Measurements from ENCODE around the gene ADCYAP1R1.

The ADCYAP1R1 gene

DNA sequence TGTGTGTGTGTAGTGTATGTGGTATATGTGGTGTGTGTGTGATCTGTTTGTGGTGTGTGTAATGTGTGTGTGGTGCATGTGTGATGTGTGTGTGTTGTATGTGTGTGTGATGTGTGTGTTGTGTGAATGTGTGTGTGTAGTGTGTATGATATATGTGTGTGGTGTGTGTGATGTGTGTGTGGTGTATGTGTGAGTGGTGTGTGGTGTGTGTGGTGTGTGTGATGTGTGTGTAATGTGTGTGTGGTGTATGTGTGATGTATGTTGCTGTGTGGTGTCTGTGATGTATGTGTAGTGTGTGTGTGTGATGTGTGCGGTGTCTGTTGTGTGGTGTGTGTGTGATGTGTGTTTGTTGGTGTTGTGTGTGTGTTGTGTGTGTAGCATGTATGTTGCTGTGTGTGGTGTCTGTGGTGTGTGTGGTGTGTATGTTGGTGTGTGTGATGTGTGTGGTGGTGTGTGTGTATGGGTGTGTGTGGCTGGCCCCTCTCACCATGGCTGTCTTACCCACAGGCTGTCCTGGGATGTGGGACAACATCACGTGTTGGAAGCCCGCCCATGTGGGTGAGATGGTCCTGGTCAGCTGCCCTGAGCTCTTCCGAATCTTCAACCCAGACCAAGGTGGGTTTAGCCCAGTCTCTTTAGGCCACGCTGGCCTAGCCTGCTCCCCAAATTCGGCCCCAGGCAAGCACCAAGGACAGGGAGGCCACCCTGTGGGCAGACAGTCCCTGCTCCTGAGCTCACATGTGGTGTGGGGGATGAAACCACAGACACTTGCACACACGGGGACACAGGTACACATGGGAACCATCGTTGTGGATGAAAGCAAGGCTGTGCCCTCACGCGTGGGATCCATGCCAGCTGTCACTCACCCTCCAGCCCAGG, 25.6 kb downstream of the ADCYAP1R1 start:
- Histone ChIP-seq H3K9me3 (ENCODE audit: insufficient read depth, low read length, severe bottlenecking) (no peaks in the 10 kb centered on the region), H3K36me3 (ENCODE audit: insufficient read depth, low read length) (no peaks in the 10 kb centered on the region), H3K9ac (ENCODE audit: low read depth, low read length) (no peak overlapping the region), H3K4me2 (ENCODE audit: insufficient read depth, low read length) (no peak overlapping the region), H3K27ac (ENCODE audit: low read length) (no peak overlapping the region), H3K4me3 (ENCODE audit: low read depth in 1 of 2, low read length in 2 of 2) (no peak overlapping the region), H2AFZ (ENCODE audit: low read depth, low read length) (no peak overlapping the region), H3K79me2 (ENCODE audit: insufficient read depth, low read length) (no peaks in the 10 kb centered on the region), H3K27me3 (ENCODE audit: insufficient read depth, low read length, poor library complexity) (peaks cover 22% of the 10 kb centered on the region), H4K20me1 (ENCODE audit: insufficient read depth, low read length) (no peaks in the 10 kb centered on the region; the same call in 1 of the 2 replicates), H3K4me1 (ENCODE audit: insufficient read depth, low read length) (no peaks in the 10 kb centered on the region)
- DNase-seq (no peak), ATAC-seq (ENCODE audit: insufficient read depth, low read depth) (no peak; the same call in 2 of the 3 replicates)
- TF ChIP-seq CTCF (IDR thresholded peaks at IDR 0.05; ENCODE audit: borderline replicate concordance, extremely low read depth, low read length, poor library complexity, severe bottlenecking), result no peak
- no peak for TF ChIP-seq EZH2 (IDR thresholded peaks at IDR 0.05; ENCODE audit: borderline replicate concordance, low read depth, low read length, severe bottlenecking)

DNA sequence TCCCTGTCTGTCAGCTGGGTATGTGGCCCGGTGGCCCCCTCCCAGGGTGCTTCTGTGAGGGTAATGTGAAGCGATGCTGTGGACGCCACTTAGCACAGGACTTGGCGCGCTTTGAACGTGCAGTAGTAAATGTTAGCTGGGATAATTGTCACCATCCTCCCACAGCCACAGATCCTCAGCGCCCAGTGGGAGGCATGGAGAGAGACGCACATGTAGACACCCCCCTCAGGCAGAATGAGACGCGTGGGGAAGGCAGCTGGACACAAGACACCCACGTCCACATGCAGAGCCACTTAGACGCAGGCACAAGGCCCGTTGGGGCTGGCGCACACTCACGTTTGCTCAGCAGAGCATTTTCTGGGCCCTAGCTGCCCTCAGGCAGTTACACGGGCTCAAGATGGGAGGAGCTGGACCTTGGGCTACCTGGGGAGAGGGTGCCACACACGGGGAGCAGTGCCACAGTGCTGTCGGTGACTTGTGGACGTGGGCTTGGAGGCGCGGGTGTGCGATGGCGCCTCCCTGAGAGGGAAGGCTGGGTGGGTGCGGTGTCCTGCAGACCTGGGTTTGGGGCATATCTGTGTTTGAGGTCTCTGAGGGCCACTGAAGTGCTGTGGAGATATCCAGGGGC, 26.4 kb downstream of the ADCYAP1R1 start:
- TF ChIP-seq EZH2 (IDR thresholded peaks at IDR 0.05; ENCODE audit: borderline replicate concordance, low read depth, low read length, severe bottlenecking), result no peak
- TF ChIP-seq CTCF (IDR thresholded peaks at IDR 0.05; ENCODE audit: borderline replicate concordance, extremely low read depth, low read length, poor library complexity, severe bottlenecking), result no peak
- H3K27me3 ChIP-seq (ENCODE audit: insufficient read depth, low read length, poor library complexity), result peaks cover 19% of the 10 kb centered on the region
- no peak overlapping the region for H3K4me3 ChIP-seq (ENCODE audit: low read depth in 1 of 2, low read length in 2 of 2)
- no peak overlapping the region for H3K27ac ChIP-seq (ENCODE audit: low read length)
- H2AFZ ChIP-seq (ENCODE audit: low read depth, low read length), result no peak overlapping the region
- no peak overlapping the region for H3K9ac ChIP-seq (ENCODE audit: low read depth, low read length)
- H3K9me3 ChIP-seq (ENCODE audit: insufficient read depth, low read length, severe bottlenecking), result no peaks in the 10 kb centered on the region
- H3K36me3 ChIP-seq (ENCODE audit: insufficient read depth, low read length), result no peaks in the 10 kb centered on the region
- no peak overlapping the region for H3K4me2 ChIP-seq (ENCODE audit: insufficient read depth, low read length)
- ATAC-seq (ENCODE audit: insufficient read depth, low read depth), result no peak
- H3K79me2 ChIP-seq (ENCODE audit: insufficient read depth, low read length), result no peaks in the 10 kb centered on the region
- H4K20me1 ChIP-seq (ENCODE audit: insufficient read depth, low read length), result no peaks in the 10 kb centered on the region; the same call in 1 of the 2 replicates
- no peak for DNase-seq
- H3K4me1 ChIP-seq (ENCODE audit: insufficient read depth, low read length), result no peaks in the 10 kb centered on the region

GRCh38 chr7:31079126-31079823, 27.2 kb downstream of the ADCYAP1R1 start:
- no peak for TF ChIP-seq CTCF (IDR thresholded peaks at IDR 0.05; ENCODE audit: borderline replicate concordance, extremely low read depth, low read length, poor library complexity, severe bottlenecking)
- no peak for TF ChIP-seq EZH2 (IDR thresholded peaks at IDR 0.05; ENCODE audit: borderline replicate concordance, low read depth, low read length, severe bottlenecking)
- Histone ChIP-seq H3K36me3 (ENCODE audit: insufficient read depth, low read length) (no peaks in the 10 kb centered on the region), H2AFZ (ENCODE audit: low read depth, low read length) (no peak overlapping the region), H3K4me2 (ENCODE audit: insufficient read depth, low read length) (no peak overlapping the region), H3K4me1 (ENCODE audit: insufficient read depth, low read length) (no peaks in the 10 kb centered on the region), H3K9me3 (ENCODE audit: insufficient read depth, low read length, severe bottlenecking) (no peaks in the 10 kb centered on the region), H4K20me1 (ENCODE audit: insufficient read depth, low read length) (no peaks in the 10 kb centered on the region; the same call in 1 of the 2 replicates), H3K79me2 (ENCODE audit: insufficient read depth, low read length) (no peaks in the 10 kb centered on the region), H3K9ac (ENCODE audit: low read depth, low read length) (no peak overlapping the region), H3K27ac (ENCODE audit: low read length) (no peak overlapping the region), H3K27me3 (ENCODE audit: insufficient read depth, low read length, poor library complexity) (peaks cover 19% of the 10 kb centered on the region), H3K4me3 (ENCODE audit: low read depth in 1 of 2, low read length in 2 of 2) (no peak overlapping the region)
- no peak for DNase-seq
- ATAC-seq (ENCODE audit: insufficient read depth, low read depth), result no peak
